ENCODE data around the gene TLR7. TPM values are rescaled to one million over a fixed set of nuclear protein-coding genes. Genes with fewer than 3 reads are reported as not detected.

The TLR7 gene
- total and polyA plus RNA-seq, 2 of the 13 experiments (the other 11 are each of a cell fraction or from before 2014, with no cell fraction given), result not detected

DNA sequence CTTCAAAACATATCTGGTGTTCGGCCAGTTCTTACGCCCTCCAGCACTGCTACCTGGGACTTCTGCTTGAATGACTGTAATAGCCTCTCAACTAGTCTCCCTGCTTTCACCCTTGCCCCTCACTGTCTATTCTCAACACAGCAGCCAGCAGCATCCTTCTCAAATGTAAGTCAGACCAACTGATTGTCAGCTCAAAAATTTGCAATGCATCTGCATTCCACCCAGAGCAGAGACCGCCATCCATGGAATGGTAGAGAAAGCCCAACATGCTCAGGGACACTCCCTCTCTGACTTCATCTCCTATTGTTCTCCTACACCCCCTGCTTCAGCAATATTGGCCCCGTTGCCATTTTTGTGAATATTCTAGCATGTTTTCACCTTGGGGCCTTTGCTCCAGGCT, 5.9 kb downstream of the TLR7 start:
- Histone ChIP-seq H3K9me3 (ENCODE audit: low read length) (no peaks in the 10 kb centered on the region), H3K4me1 (ENCODE audit: insufficient read depth, low read length) (peaks cover 15% of the 10 kb centered on the region), H3K27me3 (ENCODE audit: control insufficient read depth in 1 of 2, insufficient read depth in 2 of 2, low read length in 2 of 2) (no peaks in the 10 kb centered on the region), H2AFZ (ENCODE audit: low read length) (no peak overlapping the region), H3K79me2 (ENCODE audit: insufficient read depth, low read length) (no peaks in the 10 kb centered on the region), H4K20me1 (ENCODE audit: insufficient read depth, low read length) (no peaks in the 10 kb centered on the region), H3K36me3 (replicated peaks in 1 of 2; ENCODE audit: control insufficient read depth in 1 of 2, insufficient read depth in 2 of 2, low read length in 2 of 2) (no peaks in the 10 kb centered on the region), H3K4me2 (ENCODE audit: low read depth, low read length) (no peak overlapping the region), H3K9ac (ENCODE audit: insufficient read depth, low read depth, low read length) (no peak overlapping the region), H3K4me3 (replicated peaks in 1 of 3; ENCODE audit: insufficient read depth in 1 of 3, low read depth in 2 of 3, low read length in 3 of 3) (no peak overlapping the region), H3K27ac (ENCODE audit: extremely low read length, insufficient read depth, low read length) (no peak overlapping the region)
- in situ Hi-C loops (cut with HindIII; ENCODE audit: extremely low pct_ligation_motif_present, low pct_unique_long_range_greater_than_20kb) (no loop called here), intact Hi-C loops (cut with micrococcal nuclease; ENCODE audit: unreplicated experiment) (no loop called here)
- ChIA-PET CTCF (ENCODE audit: low intra/inter-chr PET ratio, low total read pairs) (no interaction called here), POLR2A (no interaction called here)
- ATAC-seq (no peak), DNase-seq (ENCODE audit: low spot score) (no peak), FAIRE-seq (no peak)
- TF ChIP-seq SMYD3 (CRISPR knock-in tag; IDR thresholded peaks at IDR 0.05), result no peak
- TF ChIP-seq GTF2F1 (IDR thresholded peaks at IDR 0.05; ENCODE audit: low read length), result no peak
- no peak for TF ChIP-seq CENPX (CRISPR knock-in tag; IDR thresholded peaks at IDR 0.05)
- TF ChIP-seq ZNF343 (CRISPR knock-in tag; IDR thresholded peaks at IDR 0.05), result no peak
- no peak for TF ChIP-seq SRY (CRISPR knock-in tag; IDR thresholded peaks at IDR 0.05)
- TF ChIP-seq ZFP37 (CRISPR knock-in tag; IDR thresholded peaks at IDR 0.05; ENCODE audit: borderline replicate concordance), result no peak
- no peak for TF ChIP-seq NFE2L1 (CRISPR knock-in tag; IDR thresholded peaks at IDR 0.05; ENCODE audit: borderline replicate concordance)
- no peak for TF ChIP-seq RBM39 (IDR thresholded peaks at IDR 0.05; ENCODE audit: low read depth, low read length, poor library complexity, severe bottlenecking)
- TF ChIP-seq ZMAT5 (CRISPR knock-in tag; IDR thresholded peaks at IDR 0.05; ENCODE audit: borderline replicate concordance, low read depth), result no peak
- TF ChIP-seq TEAD3 (CRISPR knock-in tag; optimal IDR thresholded peaks at IDR 0.05; ENCODE audit: borderline replicate concordance), result no peak
- no peak for TF ChIP-seq AGO1 (IDR thresholded peaks at IDR 0.05; ENCODE audit: low read depth, low read length, poor library complexity, severe bottlenecking)
- TF ChIP-seq RCOR2 (CRISPR knock-in tag; IDR thresholded peaks at IDR 0.05), result no peak
- BruUV-seq (replicated peaks), result no TSS peak
- WGBS (ENCODE audit: low lambda C conversion rate), result 86% methylated on average over 4 of the region's 4 CpGs

Measured in HepG2 (cell line).